ENCODE measurements around the gene PHF1.

GRCh38 chr6:33424855-33425667, 14.2 kb downstream of the PHF1 start:
- no peak for TF ChIP-seq CTCF (IDR thresholded peaks at IDR 0.05)
- TF ChIP-seq POLR2A (IDR thresholded peaks at IDR 0.05): peak; percentile 57

Measured in prostate gland (tissue), 2 donors.